Suprapubic skin (tissue), 4 donors: ENCODE data around the gene POLR3A. TPM values are rescaled to one million over a fixed set of nuclear protein-coding genes. Genes with fewer than 3 reads are reported as not detected.
"Not testable (repeated sequence)": the region's sequence is repeated elsewhere in the genome, so short reads cannot be mapped to it uniquely, and the experiment has no call there.

Experiments
- DNase-seq, 2 donors: peaks; one replicate each; pipeline ENCODE4 v3.0.0-alpha.2; 2019; ENCODE audit warnings: low spot score in 2 of 2
- H3K27ac ChIP-seq: fragments of 200-600 bp; sonication (generic); one replicate; pipeline ENCODE4 v1.5.1; 2019
- H3K27me3 ChIP-seq: fragments of 200-600 bp; sonication (generic); one replicate; pipeline ENCODE4 v1.5.1; 2019
- H3K36me3 ChIP-seq: fragments of 200-600 bp; sonication (generic); one replicate; pipeline ENCODE4 v1.5.1; 2019
- H3K4me1 ChIP-seq: fragments of 200-600 bp; sonication (generic); one replicate; pipeline ENCODE4 v1.5.1; 2019
- H3K4me3 ChIP-seq: fragments of 200-600 bp; sonication (generic); one replicate; pipeline ENCODE4 v1.5.1; 2019; ENCODE audit warnings: mild to moderate bottlenecking
- H3K9me3 ChIP-seq: fragments of 200-600 bp; sonication (generic); one replicate; pipeline ENCODE4 v1.5.1; 2019
- CTCF ChIP-seq, 2 donors: fragments of 200-600 bp in 1 of 2; fragments of 450-650 bp in 1 of 2; sonication (generic) in 1 of 2; IDR thresholded peaks; one replicate each; pipeline ENCODE4 v1.5.1; 2016 to 2019; ENCODE audit warnings: antibody characterized with exemption in 2 of 2, mild to moderate bottlenecking in 1 of 2, moderate library complexity in 1 of 2
- EP300 ChIP-seq: sonication (generic); formaldehyde crosslinking; IDR thresholded peaks from one replicate; pipeline ENCODE4 v1.6.1; 2017; ENCODE audit warnings: antibody characterized with exemption
- POLR2A ChIP-seq, 2 donors: fragments of 450-650 bp; IDR thresholded peaks; one replicate each; pipeline ENCODE4 v1.6.1; 2017; ENCODE audit warnings: antibody characterized with exemption in 2 of 2, mild to moderate bottlenecking in 2 of 2, moderate library complexity in 2 of 2
- POLR2AphosphoS5 ChIP-seq, 3 donors: sonication (generic); formaldehyde crosslinking; IDR thresholded peaks; one replicate each; pipeline ENCODE4 v1.6.1; 2017; ENCODE audit warnings: antibody characterized with exemption in 3 of 3
- WGBS: methylation state at CpG from one replicate; pipeline ENCODE4 v1.1.5; 2018; 5-methylcytosine and 5-hydroxymethylcytosine counted together
- total RNA-seq, 4 donors: library from RNA; depleted of rRNA; stranded (reverse); fragments of >200 nt; gene quantifications; one replicate each; pipeline ENCODE4 v1.1.0, GENCODE V29; 2016

The POLR3A gene
- total RNA-seq, 4 donors from 2014 or later, result 9.7 to 18.3 (median 12.8) TPM

DNA sequence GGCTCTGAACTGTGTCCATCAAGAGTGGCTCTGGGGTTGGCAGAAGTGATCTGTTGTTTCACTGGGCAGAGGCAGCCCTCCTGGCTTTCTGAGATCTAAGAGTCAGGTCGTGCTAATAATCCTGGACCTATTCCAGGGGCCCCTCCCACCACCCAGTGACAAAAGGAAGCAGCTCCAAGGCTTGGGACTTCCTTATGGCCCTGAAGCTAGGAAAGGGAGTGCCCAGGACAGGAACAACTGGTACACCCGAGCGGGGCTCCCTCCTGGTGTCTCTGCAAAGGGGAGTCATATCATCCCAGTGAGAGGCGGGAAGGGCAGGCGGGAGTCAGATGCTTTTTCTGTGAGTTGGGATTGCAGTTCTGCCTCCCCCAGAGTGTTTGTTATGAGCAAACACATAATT, 36.7 kb upstream of the POLR3A start:
- H3K4me3 ChIP-seq, result no peak overlapping the region
- TF ChIP-seq EP300, result no peak
- no peak for TF ChIP-seq POLR2A (IDR thresholded peaks at IDR 0.05)
- no peak for TF ChIP-seq POLR2AphosphoS5 (IDR thresholded peaks at IDR 0.05)
- TF ChIP-seq CTCF (IDR thresholded peaks at IDR 0.05), result no peak
- H3K9me3 ChIP-seq, result no peaks in the 10 kb centered on the region
- no peaks in the 10 kb centered on the region for H3K4me1 ChIP-seq
- no peak overlapping the region for H3K27ac ChIP-seq
- H3K27me3 ChIP-seq, result no peaks in the 10 kb centered on the region
- WGBS, result 49% methylated on average over 5 of the region's 5 CpGs
- no peaks in the 10 kb centered on the region for H3K36me3 ChIP-seq
- DNase-seq, result no peak

DNA sequence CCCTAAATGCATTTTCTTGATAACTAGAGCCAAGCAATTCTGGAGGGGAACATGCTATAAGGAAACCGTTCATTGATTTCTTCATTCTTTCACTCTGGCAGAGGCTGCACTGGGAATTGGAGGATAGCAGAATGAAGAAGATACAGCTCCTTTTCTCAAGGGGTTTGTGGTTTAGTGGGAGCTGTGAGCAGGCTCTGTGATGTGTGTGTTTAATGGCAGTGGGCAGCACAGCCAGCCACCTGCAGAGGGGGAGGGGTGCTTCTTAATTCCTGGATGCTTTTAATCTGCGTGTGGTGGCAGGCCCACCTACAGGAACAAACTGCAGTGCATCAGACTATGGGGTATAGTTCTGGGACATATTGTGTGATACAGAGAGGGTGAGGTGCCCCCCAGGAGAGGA, 36.3 kb upstream of the POLR3A start:
- no peaks in the 10 kb centered on the region for H3K27me3 ChIP-seq
- H3K4me1 ChIP-seq, result no peaks in the 10 kb centered on the region
- no peak overlapping the region for H3K4me3 ChIP-seq
- no peak for DNase-seq
- no peaks in the 10 kb centered on the region for H3K9me3 ChIP-seq
- no peak for TF ChIP-seq CTCF (IDR thresholded peaks at IDR 0.05)
- no peak for TF ChIP-seq EP300
- no peak for TF ChIP-seq POLR2A (IDR thresholded peaks at IDR 0.05)
- TF ChIP-seq POLR2AphosphoS5 (IDR thresholded peaks at IDR 0.05), result no peak
- H3K27ac ChIP-seq, result no peak overlapping the region
- no peaks in the 10 kb centered on the region for H3K36me3 ChIP-seq
- 80% methylated on average over 2 of the region's 2 CpGs for WGBS

- H3K4me1 ChIP-seq, H3K4me3 ChIP-seq, H3K27ac ChIP-seq, H3K9me3 ChIP-seq, H3K27me3 ChIP-seq, H3K36me3 ChIP-seq, DNase-seq: not testable (repeated sequence)
- no CpG with 5 or more reads among the region's 2 CpGs for WGBS
These were observed 35.6 kb upstream of the POLR3A start for GRCh38 chr10:78064919-78065318.

- Histone ChIP-seq H3K27ac (no peak overlapping the region), H3K36me3 (no peaks in the 10 kb centered on the region), H3K4me1 (no peaks in the 10 kb centered on the region), H3K9me3 (no peaks in the 10 kb centered on the region), H3K4me3 (no peak overlapping the region), H3K27me3 (no peaks in the 10 kb centered on the region)
- no peak for DNase-seq
- 92% methylated on average over 2 of the region's 2 CpGs for WGBS
- TF ChIP-seq POLR2AphosphoS5 (IDR thresholded peaks at IDR 0.05) (no peak), CTCF (IDR thresholded peaks at IDR 0.05) (no peak), EP300 (no peak), POLR2A (IDR thresholded peaks at IDR 0.05) (no peak)
These were observed 33.9 kb upstream of the POLR3A start for GRCh38 chr10:78063236-78063635.

DNA sequence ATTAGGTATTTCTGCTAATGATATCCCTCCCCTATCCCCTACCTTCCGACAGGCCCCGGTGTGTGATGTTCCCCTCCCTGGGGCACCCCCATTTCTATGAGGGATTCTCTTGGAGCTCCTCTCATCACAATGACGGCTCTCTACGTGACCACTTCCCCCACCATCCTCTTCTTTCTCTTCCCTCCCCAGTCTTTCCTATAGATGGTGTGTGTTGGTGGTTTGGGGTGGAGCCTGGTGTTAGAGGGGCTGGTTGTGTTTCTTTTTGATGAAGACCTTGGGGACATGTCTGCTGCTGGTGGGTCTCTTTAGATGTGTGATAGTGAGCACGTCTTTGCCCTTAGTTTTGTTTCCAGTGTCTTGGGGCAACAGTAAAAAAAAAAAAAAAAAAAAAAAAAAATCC, 33.0 kb upstream of the POLR3A start:
- Histone ChIP-seq H3K27me3 (no peaks in the 10 kb centered on the region), H3K27ac (no peak overlapping the region), H3K36me3 (no peaks in the 10 kb centered on the region), H3K4me3 (no peak overlapping the region), H3K4me1 (no peaks in the 10 kb centered on the region), H3K9me3 (no peaks in the 10 kb centered on the region)
- 81% methylated on average over 5 of the region's 5 CpGs for WGBS
- DNase-seq, result no peak
- TF ChIP-seq POLR2A (IDR thresholded peaks at IDR 0.05), result no peak
- TF ChIP-seq POLR2AphosphoS5 (IDR thresholded peaks at IDR 0.05), result no peak
- TF ChIP-seq EP300, result no peak
- no peak for TF ChIP-seq CTCF (IDR thresholded peaks at IDR 0.05)
